WTC11 (cell line): ENCODE measurements around the gene NOSTRIN. TPM values are rescaled to one million over a fixed set of nuclear protein-coding genes. Genes with fewer than 3 reads are reported as not detected.

Experiments
- ATAC-seq: fragments of 200-7000 bp; cut with Tn5 transposase; 2 replicates; pipeline ENCODE4 v1.10.0; 2021; ENCODE audit warnings: mild to moderate bottlenecking, moderate library complexity
- CTCF ChIA-PET: fragments of 300-600 bp; sonication (Branson Sonifier 250); formaldehyde crosslinking; loops from one replicate; lab custom pipeline; 2021; ENCODE audit warnings: antibody characterized with exemption; lab: Charles Lee
- POLR2A ChIA-PET: fragments of 350-600 bp; sonication (Branson Sonifier 250); formaldehyde crosslinking; loops from one replicate; lab custom pipeline; 2021; ENCODE audit warnings: antibody characterized with exemption; lab: Charles Lee
- DNase-seq: peaks from one replicate; pipeline ENCODE4 v3.0.0; 2021; ENCODE audit warnings: low spot score
- H3K27ac Mint-ChIP-seq: 2 replicates; pipeline ENCODE4 v1.8.0; 2021; ENCODE audit warnings: mixed read lengths
- H3K27me3 Mint-ChIP-seq: 2 replicates; pipeline ENCODE4 v1.8.0; 2021; ENCODE audit warnings: low read depth, mild to moderate bottlenecking, moderate library complexity, mixed read lengths
- H3K36me3 Mint-ChIP-seq: 2 replicates; pipeline ENCODE4 v1.8.0; 2021; ENCODE audit warnings: mixed read lengths
- H3K4me1 Mint-ChIP-seq: 2 replicates; pipeline ENCODE4 v1.8.0; 2022; ENCODE audit warnings: mixed read lengths
- H3K4me3 Mint-ChIP-seq: 2 replicates; pipeline ENCODE4 v1.8.0; 2021; ENCODE audit warnings: mild to moderate bottlenecking, moderate library complexity, mixed read lengths
- H3K9me3 Mint-ChIP-seq: 2 replicates; pipeline ENCODE4 v1.8.0; 2021; ENCODE audit warnings: mixed read lengths
- CTCF ChIP-seq: fragments of 200-600 bp; IDR thresholded peaks from 2 replicates; pipeline ENCODE4 v1.8.0; 2022; ENCODE audit warnings: antibody characterized with exemption
- E2F5 ChIP-seq: sonication (generic); formaldehyde crosslinking; IDR thresholded peaks from 2 replicates; pipeline ENCODE4 v1.8.1; 2022; ENCODE audit warnings: mild to moderate bottlenecking, moderate library complexity, missing genetic modification reagents
- EMX1 ChIP-seq: fragments of 250-450 bp; sonication (Bioruptor Pico); IDR thresholded peaks from 2 replicates; pipeline ENCODE4 v1.8.0; 2021; ENCODE audit warnings: mild to moderate bottlenecking
- FOXP1 ChIP-seq: sonication (generic); formaldehyde crosslinking; IDR thresholded peaks from 2 replicates; pipeline ENCODE4 v1.8.0; 2022; ENCODE audit warnings: missing genetic modification reagents, mild to moderate bottlenecking, moderate library complexity, borderline replicate concordance
- GTF2I ChIP-seq: fragments of 250-450 bp; sonication (Bioruptor Pico); conservative IDR thresholded peaks from 2 replicates; pipeline ENCODE4 v1.4.0; 2021; ENCODE audit warnings: mild to moderate bottlenecking
- IRF1 ChIP-seq: sonication (generic); formaldehyde crosslinking; IDR thresholded peaks from 2 replicates; pipeline ENCODE4 v1.8.0; 2023; ENCODE audit warnings: missing genetic modification reagents
- MAX ChIP-seq: sonication (generic); formaldehyde crosslinking; IDR thresholded peaks from 2 replicates; pipeline ENCODE4 v1.8.0; 2022; ENCODE audit warnings: mild to moderate bottlenecking, missing genetic modification reagents
- MXD4 ChIP-seq: fragments of 250-450 bp; sonication (Bioruptor Pico); IDR thresholded peaks from 2 replicates; pipeline ENCODE4 v1.8.0; 2021; ENCODE audit warnings: mild to moderate bottlenecking, moderate library complexity, borderline replicate concordance
- RELA ChIP-seq: sonication (generic); formaldehyde crosslinking; IDR thresholded peaks from 2 replicates; pipeline ENCODE4 v1.8.1; 2022; ENCODE audit warnings: missing genetic modification reagents, mild to moderate bottlenecking, borderline replicate concordance
- SMAD3 ChIP-seq: sonication (generic); formaldehyde crosslinking; IDR thresholded peaks from 2 replicates; pipeline ENCODE4 v1.8.0; 2022; ENCODE audit warnings: missing genetic modification reagents, mild to moderate bottlenecking, borderline replicate concordance
- USF1 ChIP-seq: sonication (generic); formaldehyde crosslinking; IDR thresholded peaks from 2 replicates; pipeline ENCODE4 v1.8.0; 2022; ENCODE audit warnings: mild to moderate bottlenecking, missing genetic modification reagents
- ZNF121 ChIP-seq: sonication (generic); formaldehyde crosslinking; IDR thresholded peaks from 2 replicates; pipeline ENCODE4 v1.8.0; 2023; ENCODE audit warnings: missing genetic modification reagents
- ZNF232 ChIP-seq: sonication (generic); formaldehyde crosslinking; IDR thresholded peaks from 2 replicates; pipeline ENCODE4 v1.8.0; 2022; ENCODE audit warnings: mild to moderate bottlenecking, missing genetic modification reagents
- ZNF263 ChIP-seq: sonication (generic); formaldehyde crosslinking; IDR thresholded peaks from 2 replicates; pipeline ENCODE4 v1.8.1; 2022; ENCODE audit warnings: low read depth, mild to moderate bottlenecking, moderate library complexity, missing genetic modification reagents
- total RNA-seq: library from RNA; stranded (reverse); gene quantifications from 3 replicates; pipeline ENCODE4 v1.2.3, GENCODE V29; 2021
- TF ChIP-seq, protein P1 (sequence below): fragments of 250-450 bp; sonication (Bioruptor Pico); IDR thresholded peaks from 2 replicates; pipeline ENCODE4 v1.9.0; 2021; ENCODE audit warnings: mild to moderate bottlenecking, borderline replicate concordance

The NOSTRIN gene
- total RNA-seq, 1 experiment from 2014 or later: 0.22 TPM

DNA sequence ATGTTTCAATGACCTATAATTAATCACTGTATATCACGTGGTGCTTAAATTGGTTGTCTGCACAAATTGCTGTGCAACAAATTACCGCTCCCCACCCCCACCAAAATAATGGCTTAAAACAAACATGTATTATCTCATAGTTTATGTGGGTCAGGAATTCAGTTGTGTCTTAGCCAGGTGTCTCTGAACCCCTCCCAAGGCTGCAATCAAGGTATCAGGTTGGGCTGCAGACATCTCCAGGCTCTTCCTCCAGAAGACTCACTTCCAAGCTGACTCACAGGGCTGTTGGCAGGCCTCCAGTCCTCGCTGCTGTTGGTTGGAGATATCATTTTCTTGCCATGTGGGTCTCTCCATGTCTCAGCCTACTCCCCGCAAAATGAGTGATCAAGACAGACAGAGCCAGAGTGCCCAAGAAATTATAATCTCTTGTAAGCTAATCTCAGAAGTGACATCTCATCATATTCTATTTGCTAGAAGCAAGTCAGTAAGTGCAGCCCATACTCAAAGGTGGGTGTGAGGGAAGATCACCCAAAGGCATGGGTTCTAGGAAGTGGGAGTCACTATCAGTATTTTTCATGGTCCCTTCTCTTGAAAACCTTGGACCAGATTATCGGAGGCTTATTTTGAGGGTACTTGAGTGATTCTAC is 49.4 kb downstream of the NOSTRIN start:
- no peak for DNase-seq
- H3K9me3 Mint-ChIP-seq: peaks cover 6% of the 10 kb centered on the region
- ChIA-PET CTCF (interaction anchor here (0.7 kb wide), 1 partner anchor 505 kb away, joined by 3 read pairs; no protein-coding TSS in a partner anchor), POLR2A (no interaction called here)
- H3K4me1 Mint-ChIP-seq: peaks cover 10% of the 10 kb centered on the region
- H3K4me3 Mint-ChIP-seq: no peak overlapping the region
- H3K36me3 Mint-ChIP-seq: peaks cover 10% of the 10 kb centered on the region
- TF ChIP-seq USF1 (CRISPR knock-in tag) (no peak), SMAD3 (CRISPR knock-in tag) (no peak), E2F5 (CRISPR knock-in tag) (no peak), ZNF263 (CRISPR knock-in tag) (no peak), MXD4 (no peak), ZNF121 (no peak)
- TF ChIP-seq, protein P1, sequence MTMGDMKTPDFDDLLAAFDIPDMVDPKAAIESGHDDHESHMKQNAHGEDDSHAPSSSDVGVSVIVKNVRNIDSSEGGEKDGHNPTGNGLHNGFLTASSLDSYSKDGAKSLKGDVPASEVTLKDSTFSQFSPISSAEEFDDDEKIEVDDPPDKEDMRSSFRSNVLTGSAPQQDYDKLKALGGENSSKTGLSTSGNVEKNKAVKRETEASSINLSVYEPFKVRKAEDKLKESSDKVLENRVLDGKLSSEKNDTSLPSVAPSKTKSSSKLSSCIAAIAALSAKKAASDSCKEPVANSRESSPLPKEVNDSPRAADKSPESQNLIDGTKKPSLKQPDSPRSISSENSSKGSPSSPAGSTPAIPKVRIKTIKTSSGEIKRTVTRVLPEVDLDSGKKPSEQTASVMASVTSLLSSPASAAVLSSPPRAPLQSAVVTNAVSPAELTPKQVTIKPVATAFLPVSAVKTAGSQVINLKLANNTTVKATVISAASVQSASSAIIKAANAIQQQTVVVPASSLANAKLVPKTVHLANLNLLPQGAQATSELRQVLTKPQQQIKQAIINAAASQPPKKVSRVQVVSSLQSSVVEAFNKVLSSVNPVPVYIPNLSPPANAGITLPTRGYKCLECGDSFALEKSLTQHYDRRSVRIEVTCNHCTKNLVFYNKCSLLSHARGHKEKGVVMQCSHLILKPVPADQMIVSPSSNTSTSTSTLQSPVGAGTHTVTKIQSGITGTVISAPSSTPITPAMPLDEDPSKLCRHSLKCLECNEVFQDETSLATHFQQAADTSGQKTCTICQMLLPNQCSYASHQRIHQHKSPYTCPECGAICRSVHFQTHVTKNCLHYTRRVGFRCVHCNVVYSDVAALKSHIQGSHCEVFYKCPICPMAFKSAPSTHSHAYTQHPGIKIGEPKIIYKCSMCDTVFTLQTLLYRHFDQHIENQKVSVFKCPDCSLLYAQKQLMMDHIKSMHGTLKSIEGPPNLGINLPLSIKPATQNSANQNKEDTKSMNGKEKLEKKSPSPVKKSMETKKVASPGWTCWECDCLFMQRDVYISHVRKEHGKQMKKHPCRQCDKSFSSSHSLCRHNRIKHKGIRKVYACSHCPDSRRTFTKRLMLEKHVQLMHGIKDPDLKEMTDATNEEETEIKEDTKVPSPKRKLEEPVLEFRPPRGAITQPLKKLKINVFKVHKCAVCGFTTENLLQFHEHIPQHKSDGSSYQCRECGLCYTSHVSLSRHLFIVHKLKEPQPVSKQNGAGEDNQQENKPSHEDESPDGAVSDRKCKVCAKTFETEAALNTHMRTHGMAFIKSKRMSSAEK (CRISPR knock-in tag): no peak
- TF ChIP-seq, all 79 proteins: peak for 0
- no peaks in the 10 kb centered on the region for H3K27me3 Mint-ChIP-seq
- no peak overlapping the region for H3K27ac Mint-ChIP-seq
- no peak for ATAC-seq

DNA sequence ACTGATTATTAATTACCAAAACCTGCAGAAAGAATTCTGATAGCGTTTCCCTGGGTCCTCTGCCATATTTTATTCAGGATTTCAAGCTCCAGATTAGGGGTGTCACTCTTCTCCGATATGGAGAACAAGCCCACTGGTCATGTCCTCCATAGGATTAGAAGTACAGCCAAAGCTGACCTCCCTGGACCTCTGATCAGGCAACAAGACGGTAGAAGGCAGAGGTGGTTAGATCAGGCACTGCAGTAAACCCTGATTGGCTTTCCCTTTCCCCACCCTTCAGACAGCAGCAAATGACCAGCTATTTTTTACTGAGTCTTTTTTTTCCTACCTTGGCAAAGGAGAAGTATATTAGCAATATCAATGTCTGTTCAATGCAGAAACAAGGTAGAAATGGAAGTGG is 50.0 kb downstream of the NOSTRIN start:
- H3K27me3 Mint-ChIP-seq: no peaks in the 10 kb centered on the region
- H3K4me1 Mint-ChIP-seq: peaks cover 17% of the 10 kb centered on the region
- peaks cover 10% of the 10 kb centered on the region for H3K36me3 Mint-ChIP-seq
- H3K27ac Mint-ChIP-seq: no peak overlapping the region
- peaks cover 6% of the 10 kb centered on the region for H3K9me3 Mint-ChIP-seq
- no peak for DNase-seq
- H3K4me3 Mint-ChIP-seq: no peak overlapping the region
- ChIA-PET POLR2A (no interaction called here), CTCF (interaction anchor here (0.7 kb wide), 1 partner anchor 506 kb away, joined by 3 read pairs; no protein-coding TSS in a partner anchor)
- no peak for ATAC-seq
- TF ChIP-seq RELA (CRISPR knock-in tag) (no peak), ZNF232 (CRISPR knock-in tag) (no peak), MAX (CRISPR knock-in tag) (no peak), GTF2I (CRISPR knock-in tag) (no peak), E2F5 (CRISPR knock-in tag) (no peak), CTCF (no peak), IRF1 (CRISPR knock-in tag) (no peak), EMX1 (no peak), FOXP1 (no peak), USF1 (CRISPR knock-in tag) (no peak)
- TF ChIP-seq, protein P1 (CRISPR knock-in tag): no peak
